T-helper 2 cell treated with Interferon-gamma antibody and Interleukin-4, amounts not matched to agents 100 ng/mL and 5 ng/mL, for 36 hours (primary cell): ENCODE data around the gene PCMT1. TPM values are rescaled to one million over a fixed set of nuclear protein-coding genes. Genes with fewer than 3 reads are reported as not detected.
"Not testable (repeated sequence)": the region's sequence is repeated elsewhere in the genome, so short reads cannot be mapped to it uniquely, and the experiment has no call there.

Experiments used
- intact Hi-C: fragments of 100-400 bp; cut with micrococcal nuclease; formaldehyde crosslinking; loops from one replicate; pipeline ENCODE4 v1.15.1; 2023
- total RNA-seq: library from RNA; stranded (reverse); gene quantifications from 2 replicates; pipeline ENCODE4 v1.2.3, GENCODE V29; 2022

PCMT1 gene
- total RNA-seq, 1 donor from 2014 or later = 88.0 TPM

DNA sequence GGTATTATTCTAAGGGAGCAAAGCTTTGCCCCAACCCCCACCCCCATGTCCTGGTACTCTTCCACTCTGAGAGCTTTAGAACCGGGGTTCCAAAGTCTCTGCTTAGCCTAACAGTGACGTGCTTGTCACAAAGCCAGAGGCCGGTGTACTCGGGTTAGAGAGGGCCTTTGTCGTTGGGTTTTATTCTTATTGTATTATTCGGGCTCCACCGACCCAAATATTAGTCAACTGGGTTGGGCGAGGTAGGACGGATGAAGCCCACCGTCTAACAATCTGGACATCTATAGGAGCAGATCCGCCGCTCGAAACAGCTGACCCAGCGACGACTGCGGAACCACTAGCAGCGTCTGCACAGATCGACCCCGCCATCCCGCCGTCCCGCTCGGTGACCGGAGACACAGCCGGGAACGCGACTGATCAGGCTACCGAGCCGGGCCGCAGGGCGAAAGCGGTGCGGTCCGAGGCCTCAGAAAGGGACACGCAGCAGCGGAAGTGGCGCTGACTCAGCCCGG, 403 bp upstream of the PCMT1 start:
- intact Hi-C loops = loop anchor here (1.0 to 5.0 kb wide), 3 partner anchors 101 to 432 kb away; partner anchors contain the start of genes KATNA1, PPIL4 and TAB2

DNA sequence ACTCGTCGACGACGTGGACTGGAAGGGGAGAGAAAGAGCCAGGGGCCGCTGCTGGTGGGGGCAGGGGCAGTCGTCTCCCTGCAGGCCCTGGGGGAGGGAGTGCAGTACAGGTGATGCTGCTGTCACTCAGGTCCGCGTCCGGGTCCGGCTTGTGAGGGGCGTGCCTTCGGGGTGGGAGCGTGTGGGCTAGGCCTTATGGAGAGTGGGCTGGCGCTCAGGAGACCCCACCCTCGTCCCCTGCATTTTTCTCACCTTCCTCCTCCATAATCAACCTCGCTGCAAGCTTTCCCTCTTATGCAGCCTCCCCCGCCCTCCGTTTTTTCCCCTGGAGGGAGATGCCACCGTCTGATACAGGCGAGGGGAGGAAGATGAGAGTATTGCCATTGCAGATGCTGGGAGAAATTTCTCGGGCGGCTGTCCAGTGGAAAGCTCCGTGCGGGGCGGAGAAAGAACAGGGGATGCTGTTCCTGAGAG, 632 bp downstream of the PCMT1 start:
- intact Hi-C loops = no loop called here

DNA sequence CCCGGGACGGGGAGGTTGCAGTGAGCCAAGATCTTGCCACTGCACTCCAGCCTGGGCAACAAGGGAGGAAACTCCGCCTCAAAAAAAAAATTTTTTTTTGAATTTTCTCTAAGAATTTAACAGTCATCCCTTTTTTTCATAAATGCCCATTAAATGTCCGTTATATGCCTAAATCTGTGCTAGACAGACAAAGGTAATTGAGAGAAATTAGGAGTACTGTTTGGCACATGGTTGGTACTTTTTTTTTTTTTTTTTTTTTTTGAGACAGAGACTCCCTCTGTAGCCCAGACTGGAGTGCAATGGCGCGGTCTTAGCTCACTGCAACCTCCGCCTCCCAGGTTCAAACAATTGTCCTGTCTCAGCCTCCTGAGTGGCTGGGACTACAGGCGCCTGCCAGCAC, 1.7 kb downstream of the PCMT1 start:
- intact Hi-C loops = no loop called here

DNA sequence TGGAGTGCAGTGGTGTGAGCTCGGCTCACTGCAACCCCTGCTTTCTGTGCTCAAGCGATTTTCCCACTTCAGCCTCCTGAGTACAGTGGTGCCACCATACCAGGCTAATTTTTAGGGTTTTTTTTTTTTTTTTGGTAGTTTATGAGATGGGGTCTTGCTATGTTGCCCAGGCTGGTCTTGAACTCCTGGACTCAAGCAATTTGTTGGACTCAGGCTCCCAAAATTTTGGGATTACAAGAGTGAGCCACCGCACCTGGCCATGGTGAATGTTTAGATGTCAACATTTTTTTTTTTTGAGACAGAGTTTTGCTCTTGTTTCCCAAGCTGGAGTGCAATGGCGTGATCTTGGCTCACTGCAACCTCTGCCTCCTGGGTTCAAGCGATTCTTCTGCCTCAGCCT, 2.4 kb downstream of the PCMT1 start:
- intact Hi-C loops = not testable (repeated sequence)

DNA sequence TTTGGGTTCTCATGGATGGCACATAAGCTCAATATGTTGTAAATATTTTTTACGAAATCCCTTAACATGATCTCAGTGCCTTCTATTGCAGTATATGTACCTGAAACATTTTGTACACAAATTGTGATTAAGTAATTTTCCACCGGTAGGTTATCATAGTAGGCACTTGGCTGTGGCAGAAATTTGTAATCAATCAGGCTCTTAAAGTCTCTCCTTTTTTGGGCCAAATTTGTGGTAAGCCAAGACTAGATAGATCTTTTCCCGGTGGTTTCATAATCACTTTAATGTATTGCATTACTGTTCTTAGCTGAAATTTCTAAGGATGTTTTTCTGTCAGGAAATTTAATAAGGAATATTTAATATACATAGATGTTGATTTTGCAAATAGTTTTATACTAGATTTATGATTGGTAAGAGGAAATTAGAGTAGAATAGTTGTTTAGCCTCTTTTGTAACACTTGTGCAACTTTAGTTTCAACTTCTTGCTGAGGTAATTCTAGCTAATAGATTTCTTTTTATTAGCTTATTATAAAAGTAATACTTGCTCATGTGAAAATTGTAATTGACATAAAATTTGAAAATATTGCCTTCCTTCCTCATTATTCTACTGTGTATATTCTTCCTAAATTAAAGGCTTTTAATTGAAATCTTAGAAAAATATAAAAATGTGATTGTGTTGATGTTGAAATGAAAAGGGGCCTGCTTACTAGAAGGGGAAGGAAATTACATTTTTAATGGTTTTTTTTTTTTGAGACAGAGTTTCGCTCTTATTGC, 3.2 kb downstream of the PCMT1 start:
- intact Hi-C loops = no loop called here

DNA sequence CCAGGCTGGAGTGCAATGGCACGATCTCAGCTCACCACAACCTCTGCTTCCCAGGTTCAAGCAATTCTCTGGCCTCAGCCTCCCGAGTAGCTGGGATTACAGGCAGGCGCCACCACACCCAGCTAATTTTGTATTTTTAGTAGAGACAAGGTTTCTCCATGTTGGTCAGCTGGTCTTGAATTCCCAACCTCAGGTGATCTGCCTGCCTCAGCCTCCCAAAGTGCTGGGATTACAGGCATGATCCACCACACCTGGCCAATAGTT, 3.8 kb downstream of the PCMT1 start:
- intact Hi-C loops = not testable (repeated sequence)

DNA sequence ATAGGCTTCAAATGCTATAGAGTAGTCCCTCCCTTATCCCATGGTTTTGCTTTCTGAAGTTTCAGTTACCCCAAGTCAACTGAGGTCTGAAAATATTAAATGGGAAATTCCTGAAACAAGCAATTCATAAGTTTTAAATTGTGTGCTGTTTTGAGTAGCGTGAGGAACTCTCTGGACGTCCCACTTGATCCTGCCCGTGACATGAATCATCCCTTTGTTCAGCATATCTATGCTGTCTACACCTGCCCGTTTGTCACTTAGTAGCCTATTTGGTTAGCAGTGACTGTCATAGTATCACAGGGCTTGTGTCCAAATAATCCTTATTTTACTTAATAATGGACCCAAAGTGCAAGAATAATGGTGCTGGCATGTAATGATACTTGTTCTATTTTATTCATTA, 5.0 kb downstream of the PCMT1 start:
- intact Hi-C loops = no loop called here

DNA sequence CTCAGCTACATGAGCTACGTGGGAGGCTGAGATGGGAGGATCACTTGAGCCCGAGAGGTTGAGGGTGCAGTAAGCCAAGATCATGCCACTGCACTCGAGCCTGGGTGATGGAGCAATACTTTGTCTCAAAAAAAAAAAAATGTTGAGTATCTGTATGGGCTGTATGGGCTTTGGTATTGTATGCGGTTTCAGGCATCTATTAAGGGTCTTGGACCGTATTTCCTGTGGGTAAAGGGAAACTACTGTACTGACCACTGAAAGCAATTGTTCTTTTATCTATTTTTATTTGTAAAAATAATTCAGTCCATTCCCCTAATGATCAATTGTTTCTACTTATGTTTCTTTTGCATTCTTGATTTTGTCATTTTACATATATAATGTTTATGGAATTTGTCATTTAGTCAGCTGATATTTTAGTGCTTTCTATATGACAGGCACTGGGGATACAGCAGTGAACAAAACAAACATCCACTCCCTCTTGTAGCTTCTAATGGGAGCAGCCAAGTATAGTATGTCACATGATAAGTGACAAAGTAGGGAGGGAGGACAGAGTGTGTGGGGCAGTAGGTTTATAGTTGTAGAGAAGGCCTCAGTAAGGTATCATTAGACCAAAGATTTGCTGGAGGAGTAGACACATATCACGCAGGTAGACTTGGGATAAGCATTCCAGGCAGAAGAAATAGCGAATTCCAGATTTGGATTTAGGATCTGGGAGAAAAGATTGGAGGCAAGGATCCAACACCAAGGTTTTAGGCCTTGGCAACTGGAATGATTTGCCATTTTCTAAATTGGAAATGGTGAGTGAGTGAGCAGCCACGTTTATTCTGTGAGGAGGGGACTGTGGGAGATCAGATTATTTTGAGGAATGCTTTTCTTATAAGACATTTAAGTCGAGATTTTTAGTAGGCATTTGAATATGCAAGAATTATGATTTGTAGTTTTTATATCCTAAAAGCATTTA, 6.0 kb downstream of the PCMT1 start:
- intact Hi-C loops = no loop called here

DNA sequence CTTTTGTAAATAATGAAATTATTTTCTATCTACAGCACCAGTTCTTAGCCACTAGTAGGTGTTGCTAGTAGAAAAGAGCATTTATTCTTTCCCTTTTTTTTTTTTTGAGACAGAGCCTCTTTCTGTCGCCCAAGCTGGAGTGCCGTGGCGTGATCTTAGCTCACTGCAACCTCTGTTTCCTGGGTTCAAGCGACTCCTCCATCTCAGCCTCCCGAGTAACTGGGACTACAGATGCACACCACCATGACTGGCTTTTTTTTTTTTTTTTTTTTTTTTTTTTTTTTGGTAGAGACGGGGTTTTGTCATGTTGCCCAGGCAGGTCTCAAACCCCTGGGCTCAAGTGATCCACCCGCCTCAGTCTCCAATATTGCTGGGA, 6.7 kb downstream of the PCMT1 start:
- intact Hi-C loops = no loop called here

DNA sequence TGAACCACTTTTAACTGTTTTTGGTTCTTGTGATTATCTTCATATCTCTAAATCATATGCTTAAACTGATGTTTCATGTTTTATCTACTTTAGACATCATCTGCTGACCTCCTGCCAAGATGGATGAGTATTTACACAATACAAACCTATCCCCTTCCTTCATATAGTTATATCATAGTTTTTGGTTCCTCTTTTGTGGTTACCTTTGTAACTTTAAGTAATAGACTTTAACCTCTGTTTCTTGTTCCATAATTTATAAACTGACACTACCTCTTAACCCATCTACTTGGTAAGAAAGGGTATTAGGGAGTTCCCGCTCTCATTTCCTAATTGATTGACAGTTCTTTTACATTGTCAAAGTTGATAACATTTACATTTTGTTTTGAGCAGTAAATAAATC, 11.9 kb downstream of the PCMT1 start:
- intact Hi-C loops = no loop called here

DNA sequence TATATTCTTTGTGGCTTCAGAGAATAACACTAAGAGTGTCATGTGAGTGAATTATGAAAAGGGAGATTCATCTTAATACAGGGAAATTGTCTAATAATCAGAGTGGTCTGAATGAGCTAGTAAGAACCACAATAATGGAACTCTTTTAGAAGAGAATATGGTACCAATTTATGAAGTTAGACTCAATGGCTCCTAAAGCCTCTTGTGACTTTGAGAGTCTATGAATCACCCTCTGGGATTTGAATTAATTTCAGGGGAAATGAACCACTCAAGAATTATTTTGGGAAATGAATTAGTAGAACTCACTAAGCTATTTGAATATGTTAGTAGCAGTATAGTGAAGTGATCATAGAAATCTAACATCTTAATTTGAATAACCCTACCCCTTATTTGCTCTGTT, 14.3 kb downstream of the PCMT1 start:
- intact Hi-C loops = no loop called here

DNA sequence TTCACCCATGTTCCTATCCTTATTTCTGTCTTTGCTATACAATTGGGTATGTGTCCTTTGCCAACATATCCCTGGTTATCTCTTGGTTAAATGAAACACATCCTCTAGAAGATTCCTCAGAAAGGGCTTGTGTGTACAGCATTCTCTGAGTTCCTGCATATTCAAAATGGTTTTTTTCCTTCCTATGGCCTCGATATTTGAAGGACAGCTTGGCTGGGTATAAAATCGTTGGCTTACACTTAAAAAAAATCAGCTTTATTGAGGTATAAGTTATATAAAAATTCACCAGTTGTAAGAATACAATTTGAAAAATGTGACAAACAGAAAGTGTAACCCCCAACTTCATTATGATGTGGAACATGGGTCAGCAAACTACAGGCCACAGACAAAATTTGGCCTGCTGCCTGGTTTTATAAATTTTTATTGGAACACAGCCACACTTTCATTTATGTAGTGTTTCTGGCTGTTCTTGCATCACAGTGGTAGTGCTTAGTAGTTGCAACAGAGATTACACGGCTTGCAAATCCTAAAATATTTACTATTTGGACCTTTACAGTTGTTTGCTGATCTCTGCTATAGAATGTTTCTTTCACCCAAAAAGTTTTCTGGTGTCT, 16.7 kb downstream of the PCMT1 start:
- intact Hi-C loops = no loop called here

DNA sequence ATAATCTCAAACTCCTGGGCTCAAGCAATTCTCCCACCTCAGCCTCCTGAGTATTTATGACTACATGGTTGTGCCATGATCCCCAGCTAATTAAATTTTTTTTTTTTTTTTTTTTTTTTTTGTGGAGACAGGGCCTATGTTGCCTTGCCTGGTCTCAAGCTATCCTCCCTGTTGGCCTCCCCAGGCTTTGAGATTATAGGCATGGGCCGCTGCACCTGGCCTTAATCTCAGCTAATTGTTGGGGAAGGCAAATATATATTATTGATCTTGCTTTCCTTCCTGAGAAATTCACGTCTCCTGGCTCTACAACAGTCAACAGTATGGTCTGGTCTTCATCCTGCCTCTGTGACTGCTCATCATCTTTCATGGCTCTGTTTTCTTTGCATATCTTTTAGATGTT, 20.1 kb downstream of the PCMT1 start:
- intact Hi-C loops = no loop called here

DNA sequence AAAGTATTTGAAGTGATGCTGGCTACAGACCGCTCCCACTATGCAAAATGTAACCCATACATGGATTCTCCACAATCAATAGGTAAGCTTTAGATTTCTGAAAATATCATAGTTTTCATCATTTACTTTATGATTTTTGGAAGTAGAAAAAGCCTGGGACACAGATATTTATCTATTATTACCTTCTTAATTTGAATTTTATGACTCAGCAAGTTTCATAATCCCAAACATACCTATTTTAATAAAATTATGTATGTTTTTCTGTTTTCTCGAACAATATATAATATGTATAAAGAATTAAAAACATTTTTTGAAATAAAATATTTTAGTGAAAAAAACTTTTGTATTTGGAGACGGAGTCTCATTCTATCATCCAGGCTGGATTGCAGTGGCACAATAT, 21.6 kb downstream of the PCMT1 start:
- intact Hi-C loops = no loop called here

DNA sequence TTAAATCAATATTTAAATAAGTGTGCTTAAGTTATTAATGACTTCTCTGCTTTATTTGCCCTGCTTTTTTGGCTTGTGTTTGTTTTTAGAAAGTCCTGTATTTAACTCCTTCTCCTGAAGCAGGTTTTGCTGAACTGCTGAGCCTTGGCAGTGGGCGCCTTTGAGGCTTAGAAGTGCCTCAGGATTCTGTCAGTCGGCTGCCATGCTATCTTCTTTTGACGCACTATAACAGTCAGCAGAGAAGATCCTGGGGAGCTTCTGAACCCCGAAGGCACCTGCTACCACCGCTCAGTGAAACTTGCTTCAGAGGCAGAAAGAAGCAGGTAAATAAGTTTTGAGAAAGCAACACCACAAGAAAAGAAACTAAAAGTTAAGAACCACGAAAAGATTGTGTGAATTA, 22.4 kb downstream of the PCMT1 start:
- intact Hi-C loops = no loop called here

DNA sequence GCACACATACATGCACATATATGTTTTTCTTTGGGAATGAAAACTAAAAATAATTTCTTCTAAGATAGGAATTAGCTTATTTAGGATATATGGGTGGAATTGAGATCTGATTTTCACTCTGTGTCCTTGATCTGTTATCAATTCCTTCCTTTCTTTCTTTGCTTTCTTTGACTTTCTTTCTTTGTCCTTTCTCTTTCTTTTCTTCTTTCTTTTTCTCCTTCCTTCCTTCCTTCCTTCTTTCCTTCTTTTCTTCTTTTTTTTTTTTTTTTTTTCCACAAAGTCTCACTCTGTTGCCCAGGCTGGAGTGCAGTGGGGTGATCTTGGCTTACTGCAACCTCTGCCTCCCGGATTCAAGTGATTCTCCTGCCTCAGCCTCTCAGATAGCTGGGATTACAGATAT, 28.1 kb downstream of the PCMT1 start:
- intact Hi-C loops = no loop called here

DNA sequence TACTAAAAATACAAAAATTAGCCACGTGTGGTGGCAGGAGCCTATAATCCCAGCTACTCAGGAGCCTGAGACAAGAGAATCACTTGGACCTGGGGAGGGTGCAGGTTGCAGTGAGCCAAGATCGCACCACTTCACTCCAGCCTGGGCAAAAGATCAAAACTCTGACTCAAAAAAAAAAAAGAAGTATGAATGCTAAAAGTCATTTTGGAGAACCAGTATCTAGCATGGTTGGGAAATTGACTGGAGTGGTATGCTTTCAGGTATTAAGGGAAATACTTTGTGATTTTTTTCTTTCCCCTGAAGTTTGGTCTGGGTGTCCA, 30.1 kb downstream of the PCMT1 start:
- intact Hi-C loops = no loop called here

DNA sequence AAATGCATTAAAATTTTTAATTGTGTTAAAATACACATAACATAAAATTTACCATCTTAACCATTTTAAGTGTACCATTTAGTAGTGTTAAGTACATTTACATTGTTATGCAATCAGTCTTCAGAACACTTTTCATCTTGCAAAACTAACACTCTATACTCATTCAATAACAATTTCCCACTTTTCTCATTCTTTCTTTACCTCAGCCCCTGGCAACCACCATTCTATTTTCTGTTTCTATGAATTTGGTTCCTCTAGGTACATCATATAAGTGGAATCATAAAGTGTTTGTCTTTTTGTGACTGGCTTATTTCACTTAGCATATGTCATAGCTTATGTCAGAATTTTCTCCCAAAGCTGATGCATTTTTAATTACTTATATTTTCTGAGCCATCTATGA, 32.2 kb downstream of the PCMT1 start:
- intact Hi-C loops = no loop called here

DNA sequence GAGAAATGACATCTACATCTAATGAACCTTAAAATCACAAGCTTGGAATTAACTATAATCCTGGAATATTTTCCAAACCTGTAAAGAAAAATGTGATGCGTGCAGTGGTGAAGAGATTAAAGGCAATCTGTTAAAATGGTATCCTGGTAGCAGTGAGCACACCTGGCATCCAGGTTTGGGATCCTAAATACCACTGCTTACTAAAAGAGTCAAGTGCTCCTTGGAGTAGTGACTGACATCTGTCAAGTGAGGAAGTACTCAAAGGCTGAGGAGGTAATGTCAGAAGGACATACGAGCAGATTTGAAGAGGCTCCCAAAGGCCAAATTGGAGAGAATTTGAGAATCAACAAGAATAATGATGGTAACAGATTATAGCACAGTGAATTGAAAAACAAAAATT, 32.8 kb downstream of the PCMT1 start:
- intact Hi-C loops = no loop called here

DNA sequence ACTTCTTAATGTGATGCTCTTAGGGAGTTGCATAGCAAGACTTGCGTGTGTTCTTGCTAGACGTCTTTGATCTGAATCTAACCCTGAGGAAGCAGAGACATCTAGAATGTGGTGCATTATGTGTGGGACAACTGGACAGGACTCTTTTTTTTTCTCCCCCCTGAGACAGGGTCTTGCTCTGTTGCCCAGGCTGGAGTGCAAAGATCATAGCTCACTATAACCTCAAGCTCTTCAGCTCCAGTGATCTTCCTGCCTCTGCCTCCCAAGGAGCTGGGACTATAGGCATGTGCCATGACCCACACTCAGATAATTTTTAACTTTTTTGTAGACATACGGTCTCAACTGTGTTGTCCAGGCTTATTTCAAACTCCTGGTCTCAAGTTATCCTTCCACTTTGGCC, 34.0 kb downstream of the PCMT1 start:
- intact Hi-C loops = no loop called here

DNA sequence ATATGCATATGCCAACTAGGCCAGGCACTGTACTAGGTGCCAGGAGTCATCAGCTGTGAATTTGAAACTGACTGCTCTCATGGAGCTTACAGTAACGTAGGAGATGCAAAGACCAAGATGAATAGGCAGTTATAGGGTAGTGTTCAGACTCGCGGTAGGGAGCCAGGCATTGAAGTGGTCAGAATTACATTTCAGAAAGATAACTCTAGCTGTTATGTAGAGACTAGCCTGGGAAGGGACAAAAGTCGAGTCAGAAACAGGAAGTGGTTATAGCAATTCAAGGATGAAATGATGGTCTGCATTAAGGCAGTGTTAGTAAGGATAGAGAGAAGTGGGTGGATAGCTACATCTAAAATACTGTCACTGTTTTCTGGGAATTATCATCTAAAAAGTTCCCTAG, 56.6 kb downstream of the PCMT1 start:
- intact Hi-C loops = no loop called here

DNA sequence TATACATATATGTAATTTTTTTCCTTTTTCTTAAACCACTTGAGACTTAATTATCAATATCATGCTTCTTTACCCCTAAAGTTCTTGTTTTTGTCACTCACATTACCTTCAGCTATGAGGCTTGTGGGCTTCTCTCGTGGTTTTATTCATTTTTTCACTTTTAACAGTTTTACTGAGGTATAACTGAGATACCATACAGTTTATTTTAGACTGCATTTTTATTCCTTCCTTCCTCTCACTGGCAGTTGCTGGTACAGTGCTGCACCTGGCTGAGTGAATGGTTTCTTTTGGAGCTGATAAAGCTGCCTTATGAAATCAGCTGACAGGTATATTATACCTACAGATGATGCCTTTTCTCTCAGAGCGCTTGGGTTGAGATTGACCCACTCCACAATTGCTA, 60.3 kb downstream of the PCMT1 start:
- intact Hi-C loops = no loop called here
